ENCODE data around the gene CCP110. TPM values are rescaled to one million over a fixed set of nuclear protein-coding genes. Genes with fewer than 3 reads are reported as not detected.
A peak's percentile ranks its signal among the peaks of the same experiment; 100 is the strongest.

CCP110 gene
- 23.2 and 23.6 TPM in 2 replicates for total RNA-seq
- total RNA-seq (2013): 11.8 TPM
- polyA plus RNA-seq: 4.9 and 5.9 TPM in 2 replicates
- polyA minus RNA-seq: 3.1 and 4.6 TPM in 2 replicates

GRCh38 chr16:19523559-19524355, at the start of gene CCP110:
Gene CCP110, plus strand, starts transcription at chr16:19523942. Its CDS starts 3,940 bp downstream, at chr16:19527882.
- peak within 1 kb of the TSS; percentile 95 for H2AFZ ChIP-seq (ENCODE audit: insufficient read depth, low read depth, low read length, poor library complexity, severe bottlenecking)
- peaks cover 37% of the 10 kb centered on the region for H3K4me1 Mint-ChIP-seq
- H3K4me3 ChIP-seq (ENCODE audit: control extremely low read depth in 1 of 5, extremely low read depth in 1 of 5, insufficient read depth in 1 of 5, low read depth in 2 of 5, low read length in 4 of 5): peak within 1 kb of the TSS; percentile 83 to 94 (median 92)
- TF ChIP-seq EZH2 (IDR thresholded peaks at IDR 0.05; ENCODE audit: borderline replicate concordance, insufficient read depth, low read depth, low read length, poor library complexity, severe bottlenecking): no peak
- TF ChIP-seq CTCF (IDR thresholded peaks at IDR 0.05): no peak
- no peaks in the 10 kb centered on the region for H3K9me3 ChIP-seq (ENCODE audit: control extremely low read depth in 1 of 3, control insufficient read depth in 2 of 3, insufficient read depth in 1 of 3, low read length in 2 of 3)
- no peaks in the 10 kb centered on the region for H4K20me1 ChIP-seq (ENCODE audit: control insufficient read depth, insufficient read depth, low read length, poor library complexity, severe bottlenecking)
- WGBS (ENCODE audit: insufficient coverage): under 1% methylated on average over 50 of the region's 51 CpGs
- H3K9ac ChIP-seq (ENCODE audit: low read length): peak within 1 kb of the TSS; percentile 95
- peak within 1 kb of the TSS; percentile 93 for H3K4me3 Mint-ChIP-seq
- H3K36me3 ChIP-seq (replicated peaks in 1 of 2; ENCODE audit: control extremely low read depth in 1 of 2, control insufficient read depth in 1 of 2, extremely low read depth in 1 of 2, insufficient read depth in 2 of 2, low read length in 1 of 2): peaks cover 2 to 11% of the 10 kb centered on the region in 2 experiments
- peak within 1 kb of the TSS; percentile 95 for H3K4me2 ChIP-seq (replicated peaks; ENCODE audit: low read depth, low read length, poor library complexity, severe bottlenecking)
- H3K9me3 Mint-ChIP-seq (ENCODE audit: insufficient read depth): no peaks in the 10 kb centered on the region
- peak within 1 kb of the TSS; percentile 45 to 78 for H3K27ac ChIP-seq (ENCODE audit: low read length in 2 of 2)
- no peaks in the 10 kb centered on the region for H3K27me3 Mint-ChIP-seq
- CTCF ChIA-PET: interaction anchor here (1.0 to 3.3 kb wide), 8 partner anchors 14 to 456 kb away, joined by 3 to 13 read pairs (median 4); partner anchors contain the start of genes COQ7 and VPS35L
- peak within 1 kb of the TSS; percentile 85 for H3K27ac Mint-ChIP-seq
- H3K27me3 ChIP-seq (replicated peaks in 1 of 4; ENCODE audit: control extremely low read depth in 1 of 4, control insufficient read depth in 3 of 4, insufficient read depth in 4 of 4, low read length in 3 of 4): no peaks in the 10 kb centered on the region
- intact Hi-C loops (cut with micrococcal nuclease): loop anchor here (1.0 to 10.0 kb wide), 6 partner anchors 32 to 1221 kb away; partner anchors contain the start of genes ARL6IP1, COQ7, SMG1 and THUMPD1
- POLR2A ChIA-PET: interaction anchor here (0.9 to 2.3 kb wide), 3 partner anchors 16 to 733 kb away, joined by 6 to 19 read pairs (median 8); partner anchors contain the start of genes RPS15A and VPS35L
- ATAC-seq (ENCODE audit: low read depth): peak; percentile 82
- peak; percentile 94 for DNase-seq
- H3K4me1 ChIP-seq (ENCODE audit: control insufficient read depth in 2 of 2, insufficient read depth in 2 of 2, low read length in 2 of 2): peaks cover 19 to 37% of the 10 kb centered on the region in 2 donors
- peaks cover 35% of the 10 kb centered on the region for H3K79me2 ChIP-seq (ENCODE audit: control insufficient read depth, insufficient read depth, low read length)

GRCh38 chr16:19474617-19475016, 49.1 kb upstream of the CCP110 start:
- Histone ChIP-seq H3K27ac (ENCODE audit: low read length in 2 of 2) (no peak overlapping the region), H3K4me3 (ENCODE audit: control extremely low read depth in 1 of 5, extremely low read depth in 1 of 5, insufficient read depth in 1 of 5, low read depth in 2 of 5, low read length in 4 of 5) (no peak overlapping the region), H3K36me3 (replicated peaks in 1 of 2; ENCODE audit: control extremely low read depth in 1 of 2, control insufficient read depth in 1 of 2, extremely low read depth in 1 of 2, insufficient read depth in 2 of 2, low read length in 1 of 2) (no peaks in the 10 kb centered on the region), H3K9ac (ENCODE audit: low read length) (no peak overlapping the region), H3K4me2 (replicated peaks; ENCODE audit: low read depth, low read length, poor library complexity, severe bottlenecking) (no peak overlapping the region), H3K27me3 (replicated peaks in 1 of 4; ENCODE audit: control extremely low read depth in 1 of 4, control insufficient read depth in 3 of 4, insufficient read depth in 4 of 4, low read length in 3 of 4) (peaks cover 0 to 3% (median 0%) of the 10 kb centered on the region in 4 experiments), H3K79me2 (ENCODE audit: control insufficient read depth, insufficient read depth, low read length) (no peaks in the 10 kb centered on the region), H2AFZ (ENCODE audit: insufficient read depth, low read depth, low read length, poor library complexity, severe bottlenecking) (no peak overlapping the region), H4K20me1 (ENCODE audit: control insufficient read depth, insufficient read depth, low read length, poor library complexity, severe bottlenecking) (no peaks in the 10 kb centered on the region), H3K9me3 (ENCODE audit: control extremely low read depth in 1 of 3, control insufficient read depth in 2 of 3, insufficient read depth in 1 of 3, low read length in 2 of 3) (no peaks in the 10 kb centered on the region), H3K4me1 (ENCODE audit: control insufficient read depth in 2 of 2, insufficient read depth in 2 of 2, low read length in 2 of 2) (no peaks in the 10 kb centered on the region)
- H3K4me3 Mint-ChIP-seq: no peak overlapping the region
- TF ChIP-seq CTCF (IDR thresholded peaks at IDR 0.05) (no peak), EZH2 (IDR thresholded peaks at IDR 0.05; ENCODE audit: borderline replicate concordance, insufficient read depth, low read depth, low read length, poor library complexity, severe bottlenecking) (no peak)
- 92% methylated on average over 2 of the region's 5 CpGs for WGBS (ENCODE audit: insufficient coverage)
- ChIA-PET CTCF (no interaction called here), POLR2A (no interaction called here)
- peaks cover 10% of the 10 kb centered on the region for H3K27me3 Mint-ChIP-seq
- ATAC-seq (ENCODE audit: low read depth): no peak
- no peak overlapping the region for H3K27ac Mint-ChIP-seq
- no peak for DNase-seq
- intact Hi-C loops (cut with micrococcal nuclease): no loop called here
- H3K4me1 Mint-ChIP-seq: no peaks in the 10 kb centered on the region
- H3K9me3 Mint-ChIP-seq (ENCODE audit: insufficient read depth): no peaks in the 10 kb centered on the region

Data from B cell (primary cell).